HepG2 (cell line): Measurements from ENCODE around the gene MRFAP1L1. TPM values are rescaled to one million over a fixed set of nuclear protein-coding genes. Genes with fewer than 3 reads are reported as not detected.

Experiments
- ATF7 ChIP-seq, 2 experiments: fragments of 450-650 bp in 1 of 2; sonication (generic) in 1 of 2; formaldehyde crosslinking in 1 of 2; IDR thresholded peaks; 2 replicates each; pipeline versions ENCODE4 v1.4.0 to v1.6.1; 2016 to 2020; ENCODE audit warnings: antibody characterized with exemption in 1 of 2, mild to moderate bottlenecking in 1 of 2, missing genetic modification reagents in 1 of 2
- CCDC6 ChIP-seq: sonication (generic); formaldehyde crosslinking; IDR thresholded peaks from 2 replicates; pipeline ENCODE4 v1.8.1; 2022; ENCODE audit warnings: mild to moderate bottlenecking, missing genetic modification reagents, moderate library complexity
- EED ChIP-seq: sonication (generic); formaldehyde crosslinking; IDR thresholded peaks from 2 replicates; pipeline ENCODE4 v1.5.0; 2020; ENCODE audit warnings: mild to moderate bottlenecking, missing genetic modification reagents
- GLMP ChIP-seq: sonication (generic); formaldehyde crosslinking; IDR thresholded peaks from 2 replicates; pipeline ENCODE4 v1.9.0; 2021; ENCODE audit warnings: missing genetic modification reagents, mild to moderate bottlenecking, borderline replicate concordance
- HBP1 ChIP-seq: IDR thresholded peaks from 2 replicates; pipeline ENCODE4 v1.6.1; 2016; ENCODE audit warnings: low read depth, control low read depth
- HDAC1 ChIP-seq: sonication (generic); formaldehyde crosslinking; IDR thresholded peaks from 2 replicates; pipeline ENCODE4 v1.5.1; 2020; ENCODE audit warnings: mild to moderate bottlenecking, missing genetic modification reagents
- HOXA9 ChIP-seq: sonication (generic); formaldehyde crosslinking; IDR thresholded peaks from 2 replicates; pipeline ENCODE4 v1.8.1; 2022; ENCODE audit warnings: missing genetic modification reagents, mild to moderate bottlenecking, moderate library complexity, borderline replicate concordance
- MED1 ChIP-seq: sonication (generic); formaldehyde crosslinking; IDR thresholded peaks from 2 replicates; pipeline ENCODE4 v1.4.0; 2020; ENCODE audit warnings: missing genetic modification reagents
- MTA1 ChIP-seq: sonication (generic); formaldehyde crosslinking; IDR thresholded peaks from 2 replicates; pipeline ENCODE4 v1.4.0; 2020; ENCODE audit warnings: missing genetic modification reagents, mild to moderate bottlenecking, borderline replicate concordance
- NR1H2 ChIP-seq: sonication (generic); formaldehyde crosslinking; IDR thresholded peaks from 2 replicates; pipeline ENCODE4 v1.8.1; 2022; ENCODE audit warnings: low read depth, missing genetic modification reagents, borderline replicate concordance
- PATZ1 ChIP-seq: sonication (generic); formaldehyde crosslinking; IDR thresholded peaks from 2 replicates; pipeline ENCODE4 v1.4.0; 2020; ENCODE audit warnings: missing genetic modification reagents
- PLSCR1 ChIP-seq: sonication (generic); formaldehyde crosslinking; IDR thresholded peaks from 2 replicates; pipeline ENCODE4 v1.5.0; 2020; ENCODE audit warnings: missing genetic modification reagents, mild to moderate bottlenecking, borderline replicate concordance
- RBFOX2 ChIP-seq: fragments of 200-400 bp; formaldehyde crosslinking; IDR thresholded peaks from 2 replicates; pipeline ENCODE4 v1.6.1; 2017; ENCODE audit warnings: low read depth, mild to moderate bottlenecking, low read length
- SIN3B ChIP-seq: fragments of 150-350 bp; IDR thresholded peaks from 2 replicates; pipeline ENCODE4 v1.6.1; 2014; ENCODE audit warnings: low read length
- YEATS2 ChIP-seq: sonication (generic); formaldehyde crosslinking; IDR thresholded peaks from 2 replicates; pipeline ENCODE4 v1.4.0; 2020; ENCODE audit warnings: missing genetic modification reagents, borderline replicate concordance
- ZMYM3 ChIP-seq: sonication (generic); formaldehyde crosslinking; IDR thresholded peaks from 2 replicates; pipeline ENCODE4 v1.5.1; 2020; ENCODE audit warnings: mild to moderate bottlenecking, missing genetic modification reagents
- ZNF251 ChIP-seq: sonication (generic); formaldehyde crosslinking; IDR thresholded peaks from 2 replicates; pipeline ENCODE4 v1.9.0; 2021; ENCODE audit warnings: mild to moderate bottlenecking, missing genetic modification reagents
- ZNF33A ChIP-seq: sonication (generic); formaldehyde crosslinking; IDR thresholded peaks from 2 replicates; pipeline ENCODE4 v1.5.1; 2020; ENCODE audit warnings: missing genetic modification reagents, mild to moderate bottlenecking, moderate library complexity, borderline replicate concordance
- ZNF468 ChIP-seq: sonication (generic); formaldehyde crosslinking; IDR thresholded peaks from 2 replicates; pipeline ENCODE4 v1.8.0; 2022; ENCODE audit warnings: mild to moderate bottlenecking, moderate library complexity, missing genetic modification reagents
- ZNF543 ChIP-seq: sonication (generic); formaldehyde crosslinking; IDR thresholded peaks from 2 replicates; pipeline ENCODE4 v1.4.0; 2020; ENCODE audit warnings: mild to moderate bottlenecking, missing genetic modification reagents
- ZNF607 ChIP-seq: sonication (generic); formaldehyde crosslinking; IDR thresholded peaks from 2 replicates; pipeline ENCODE4 v1.5.1; 2020; ENCODE audit warnings: missing genetic modification reagents, mild to moderate bottlenecking, borderline replicate concordance
- ZNF724P ChIP-seq: sonication (generic); formaldehyde crosslinking; IDR thresholded peaks from 2 replicates; pipeline ENCODE4 v1.8.0; 2022; ENCODE audit warnings: missing genetic modification reagents, borderline replicate concordance
- ZNF749 ChIP-seq: sonication (generic); formaldehyde crosslinking; IDR thresholded peaks from 2 replicates; pipeline ENCODE4 v1.8.0; 2022; ENCODE audit warnings: mild to moderate bottlenecking, missing genetic modification reagents, moderate library complexity, borderline replicate concordance
- ZSCAN30 ChIP-seq: sonication (generic); formaldehyde crosslinking; IDR thresholded peaks from 2 replicates; pipeline ENCODE4 v1.5.0; 2020; ENCODE audit warnings: mild to moderate bottlenecking, missing genetic modification reagents
- ZSCAN31 ChIP-seq: sonication (generic); formaldehyde crosslinking; IDR thresholded peaks from 2 replicates; pipeline ENCODE4 v1.5.0; 2020; ENCODE audit warnings: low read depth, mild to moderate bottlenecking, missing genetic modification reagents
- polyA plus RNA-seq, 8 experiments: library from polyadenylated mRNA; depleted of rRNA in 3 of 8; stranded (reverse) in 7 of 8; unstranded in 1 of 8; fragments of >200 nt; fragmentation: Illumina TruSeq in 4 of 8; extraction: Trizol in 4 of 8; gene quantifications; 2 replicates each; pipeline versions ENCODE4 v1.2.1 to v1.2.3, GENCODE V29; 2011 to 2016; ENCODE audit warnings: low read depth in 4 of 8, missing spikeins in 1 of 8, mixed read lengths in 1 of 8; ENCODE audit not compliant: insufficient read depth in 1 of 8
- total RNA-seq, 5 experiments: library from RNA; depleted of rRNA; stranded (reverse); fragments of >200 nt; fragmentation: Illumina TruSeq; extraction: Trizol; gene quantifications; 2 replicates each; pipeline ENCODE4 v1.2.3, GENCODE V29; 2016; ENCODE audit warnings: low read depth in 1 of 5

The MRFAP1L1 gene
- total and polyA plus RNA-seq, 2 of the 13 experiments (the other 11 are each of a cell fraction or from before 2014, with no cell fraction given), result 44.8 to 76.6 TPM

GRCh38 chr4:6694177-6694901 lies 15.3 kb downstream of the MRFAP1L1 start (continued):
- TF ChIP-seq PATZ1 (no peak), ZNF724P (CRISPR knock-in tag) (0 out of 2 replicates have a peak, but pooled peaks have one; percentile 5), SIN3B (no peak), ZNF33A (CRISPR knock-in tag) (peak; percentile 71; the same call in 1 of the 2 replicates), MED1 (CRISPR knock-in tag) (no peak), PLSCR1 (CRISPR knock-in tag) (no peak), ZMYM3 (CRISPR knock-in tag) (no peak), YEATS2 (CRISPR knock-in tag) (no peak), NR1H2 (CRISPR knock-in tag) (no peak), ZNF468 (CRISPR knock-in tag) (no peak), HBP1 (CRISPR knock-in tag) (no peak; the same call in 1 of the 2 replicates), ZSCAN31 (no peak), MTA1 (peak; percentile 64; the same call in 1 of the 2 replicates), HDAC1 (CRISPR knock-in tag) (peak; percentile 44; the same call in 1 of the 2 replicates), EED (CRISPR knock-in tag) (peak; percentile 6; the same call in 1 of the 2 replicates), RBFOX2 (peak; percentile 73), ZNF607 (CRISPR knock-in tag) (0 out of 2 replicates have a peak, but pooled peaks have one; percentile 7), ZSCAN30 (CRISPR knock-in tag) (no peak), GLMP (CRISPR knock-in tag) (no peak), ZNF749 (CRISPR knock-in tag) (no peak), CCDC6 (CRISPR knock-in tag) (no peak), ZNF543 (CRISPR knock-in tag) (peak; percentile 22; the same call in 1 of the 2 replicates), ATF7 (IDR thresholded peaks at IDR 0.05) (no peak), ATF7 (CRISPR knock-in tag; IDR thresholded peaks at IDR 0.05) (no peak), HOXA9 (CRISPR knock-in tag) (no peak), ZNF251 (CRISPR knock-in tag) (peak; percentile 72; the same call in 1 of the 2 replicates)
